Measurements from ENCODE around the gene MUCL3.

MUCL3 gene

DNA sequence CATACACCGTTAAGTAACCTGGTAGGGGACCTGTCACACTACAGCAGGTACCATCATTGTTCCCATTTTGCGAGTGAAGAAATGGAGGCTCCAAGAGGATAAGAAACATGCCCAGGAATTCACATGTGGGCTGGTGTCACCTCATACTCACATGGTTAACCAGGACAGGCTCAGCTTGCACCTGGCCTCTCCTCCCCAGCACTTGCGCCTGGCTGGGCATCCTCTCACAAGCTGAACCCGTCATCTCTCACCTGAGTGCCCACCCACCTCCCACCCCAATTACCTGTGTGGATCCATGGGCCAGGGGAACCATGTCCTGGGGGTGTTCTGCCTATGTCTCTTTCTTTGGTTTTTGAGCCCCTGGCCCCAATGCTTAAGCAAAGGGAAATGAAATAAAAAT is 10.3 kb upstream of the MUCL3 start:
- Histone ChIP-seq H3K4me3 (no peak overlapping the region), H3K27me3 (no peaks in the 10 kb centered on the region), H3K36me3 (peaks cover 7 to 21% (median 20%) of the 10 kb centered on the region in 3 donors), H3K27ac (no peak overlapping the region), H3K9me3 (peaks cover 0 to 9% (median 0%) of the 10 kb centered on the region in 3 donors), H3K4me1 (peaks cover 0 to 6% (median 0%) of the 10 kb centered on the region in 4 donors)
- intact Hi-C loops (cut with DNase I; ENCODE audit: low total_unique reads) = no loop called here
- no peak for DNase-seq
- TF ChIP-seq, protein P1, sequence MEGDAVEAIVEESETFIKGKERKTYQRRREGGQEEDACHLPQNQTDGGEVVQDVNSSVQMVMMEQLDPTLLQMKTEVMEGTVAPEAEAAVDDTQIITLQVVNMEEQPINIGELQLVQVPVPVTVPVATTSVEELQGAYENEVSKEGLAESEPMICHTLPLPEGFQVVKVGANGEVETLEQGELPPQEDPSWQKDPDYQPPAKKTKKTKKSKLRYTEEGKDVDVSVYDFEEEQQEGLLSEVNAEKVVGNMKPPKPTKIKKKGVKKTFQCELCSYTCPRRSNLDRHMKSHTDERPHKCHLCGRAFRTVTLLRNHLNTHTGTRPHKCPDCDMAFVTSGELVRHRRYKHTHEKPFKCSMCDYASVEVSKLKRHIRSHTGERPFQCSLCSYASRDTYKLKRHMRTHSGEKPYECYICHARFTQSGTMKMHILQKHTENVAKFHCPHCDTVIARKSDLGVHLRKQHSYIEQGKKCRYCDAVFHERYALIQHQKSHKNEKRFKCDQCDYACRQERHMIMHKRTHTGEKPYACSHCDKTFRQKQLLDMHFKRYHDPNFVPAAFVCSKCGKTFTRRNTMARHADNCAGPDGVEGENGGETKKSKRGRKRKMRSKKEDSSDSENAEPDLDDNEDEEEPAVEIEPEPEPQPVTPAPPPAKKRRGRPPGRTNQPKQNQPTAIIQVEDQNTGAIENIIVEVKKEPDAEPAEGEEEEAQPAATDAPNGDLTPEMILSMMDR (IDR thresholded peaks at IDR 0.05) = no peak

DNA sequence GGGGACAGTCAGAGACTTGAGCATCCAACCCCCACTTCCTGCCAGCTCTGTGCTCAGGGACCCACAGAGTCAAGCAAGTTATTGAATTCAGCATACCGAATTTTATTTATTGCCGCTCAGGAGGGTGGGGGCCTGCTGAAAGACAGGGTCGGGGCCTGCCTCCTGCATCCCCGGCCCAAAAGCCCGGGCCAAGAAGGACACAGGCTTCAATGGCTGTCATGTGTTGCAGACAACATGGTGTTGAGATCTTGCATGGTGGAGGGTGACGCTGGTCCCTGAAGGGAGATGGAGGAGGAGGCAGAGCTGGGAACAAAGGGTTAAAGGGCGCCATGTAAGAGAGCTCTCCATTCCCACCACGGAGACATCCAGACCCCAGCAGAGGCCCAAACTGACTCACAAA is 9.5 kb upstream of the MUCL3 start:
- H3K4me3 ChIP-seq = no peak overlapping the region
- H3K27ac ChIP-seq = no peak overlapping the region
- TF ChIP-seq, protein P1 (IDR thresholded peaks at IDR 0.05) = no peak
- intact Hi-C loops (cut with DNase I; ENCODE audit: low total_unique reads) = no loop called here
- H3K36me3 ChIP-seq = peaks cover 0 to 13% (median 13%) of the 10 kb centered on the region in 3 donors
- H3K9me3 ChIP-seq = peaks cover 0 to 9% (median 0%) of the 10 kb centered on the region in 3 donors
- H3K27me3 ChIP-seq = peaks cover 0 to 3% of the 10 kb centered on the region in 2 donors
- H3K4me1 ChIP-seq = peaks cover 0 to 6% (median 0%) of the 10 kb centered on the region in 4 donors
- DNase-seq = no peak

DNA sequence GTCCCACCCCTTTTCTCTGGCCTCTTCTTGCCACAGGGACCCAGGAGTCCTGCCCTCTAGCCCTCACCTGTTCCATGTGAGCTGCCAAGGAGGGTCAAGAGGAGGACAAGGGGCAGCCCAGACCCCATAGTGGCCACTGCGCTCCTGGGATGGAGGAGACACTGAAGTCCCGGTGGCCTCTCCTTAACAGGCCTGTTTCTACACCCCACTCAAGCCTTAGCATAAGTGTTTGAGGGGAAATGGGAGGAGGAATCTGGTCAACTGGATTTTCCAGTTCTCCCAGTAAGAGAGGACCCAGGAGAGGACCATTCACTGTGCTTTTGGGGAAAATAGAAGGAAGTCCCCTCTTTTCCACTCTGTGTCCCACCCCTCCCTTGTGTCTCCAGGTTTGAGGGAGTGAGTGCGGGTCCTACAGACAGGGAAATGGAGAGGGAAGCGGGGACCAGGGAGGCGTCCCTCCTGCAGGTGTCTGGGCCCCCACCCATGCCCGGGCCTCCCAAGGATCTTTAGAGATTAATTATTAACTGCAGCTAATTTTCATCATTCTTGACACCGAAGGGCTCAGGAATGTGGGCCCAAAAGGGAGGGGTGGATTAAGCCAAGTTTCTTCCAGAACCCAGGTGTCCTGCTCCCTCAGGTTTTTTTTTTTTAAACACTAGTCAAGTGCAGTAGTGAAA is 8.7 kb upstream of the MUCL3 start, which contains the start of gene SFTA2:
SFTA2 (minus strand) TSS at position 202 of the 677 bp plus-strand sequence; CDS start at position 128, 74 bp downstream.
- Histone ChIP-seq H3K36me3 (peaks cover 0 to 6% (median 6%) of the 10 kb centered on the region in 3 donors), H3K27me3 (peaks cover 0 to 6% of the 10 kb centered on the region in 2 donors), H3K4me1 (no peaks in the 10 kb centered on the region), H3K27ac (no peak within 1 kb of the TSS), H3K9me3 (peaks cover 0 to 9% (median 0%) of the 10 kb centered on the region in 3 donors), H3K4me3 (no peak within 1 kb of the TSS)
- DNase-seq = no peak
- intact Hi-C loops (cut with DNase I; ENCODE audit: low total_unique reads) = no loop called here
- TF ChIP-seq, protein P1 (IDR thresholded peaks at IDR 0.05) = no peak

DNA sequence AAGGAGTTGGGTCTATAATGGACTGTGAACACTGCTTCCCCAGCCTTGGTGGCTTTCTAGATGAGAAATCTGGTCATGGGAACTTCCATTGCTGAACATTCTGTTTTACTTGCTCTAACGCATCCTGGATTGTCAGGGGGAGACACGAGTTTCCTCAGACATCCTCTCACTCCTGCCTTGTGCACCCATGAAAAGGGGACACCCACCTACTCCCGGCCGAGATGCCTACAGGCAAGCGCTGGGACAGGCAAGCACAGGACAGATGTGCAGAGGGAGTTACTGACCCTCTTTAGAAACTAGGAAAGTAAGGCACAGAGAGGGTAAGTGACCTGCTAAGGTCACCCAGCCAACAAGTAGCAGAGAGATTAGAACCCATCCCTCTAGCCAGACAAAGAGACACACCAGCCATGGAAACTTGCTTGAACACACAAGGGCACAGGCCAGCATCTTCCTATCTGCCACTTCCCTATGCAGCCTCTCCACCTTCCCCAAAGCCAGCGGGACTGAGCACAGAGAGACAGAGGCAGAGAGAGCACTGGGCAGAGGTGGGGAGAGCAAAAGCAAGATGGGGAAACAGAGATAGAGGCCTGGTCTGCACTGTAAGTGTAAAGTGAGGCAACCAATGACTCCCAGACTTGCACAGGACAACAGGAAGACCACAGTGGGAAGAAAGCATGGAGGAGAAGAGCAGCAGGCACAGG is 8.0 kb upstream of the MUCL3 start:
- H3K9me3 ChIP-seq = peaks cover 0 to 9% (median 0%) of the 10 kb centered on the region in 3 donors
- intact Hi-C loops (cut with DNase I; ENCODE audit: low total_unique reads) = no loop called here
- H3K4me3 ChIP-seq = no peak overlapping the region
- TF ChIP-seq, protein P1 (IDR thresholded peaks at IDR 0.05) = no peak
- H3K4me1 ChIP-seq = no peaks in the 10 kb centered on the region
- H3K27ac ChIP-seq = no peak overlapping the region
- no peak for DNase-seq
- peaks cover 0 to 11% of the 10 kb centered on the region in 2 donors for H3K27me3 ChIP-seq
- peaks cover 0 to 6% (median 0%) of the 10 kb centered on the region in 3 donors for H3K36me3 ChIP-seq

DNA sequence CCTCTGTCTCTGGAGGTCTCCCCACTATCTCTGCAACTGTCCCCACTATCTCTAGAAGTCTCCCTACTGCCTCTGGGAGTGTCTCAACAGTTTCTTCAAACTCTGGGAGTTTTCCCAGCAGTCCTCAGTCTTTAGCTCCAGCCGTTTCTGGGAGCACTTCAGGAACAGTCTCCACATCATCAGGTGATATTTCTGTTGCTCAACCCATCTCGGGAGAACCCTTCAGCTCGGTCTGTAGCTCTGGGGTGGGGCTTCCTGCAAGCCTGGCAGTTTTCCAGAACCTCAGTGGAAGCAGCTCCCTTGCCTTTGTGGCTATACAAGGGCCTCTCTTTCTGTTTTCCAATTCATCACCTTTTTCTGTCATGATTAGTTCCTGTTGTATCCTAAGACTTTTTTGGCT is 5.8 kb upstream of the MUCL3 start:
- H3K27ac ChIP-seq = no peak overlapping the region
- H3K9me3 ChIP-seq = no peaks in the 10 kb centered on the region
- H3K4me3 ChIP-seq = no peak overlapping the region
- no peaks in the 10 kb centered on the region for H3K36me3 ChIP-seq
- DNase-seq = no peak
- intact Hi-C loops (cut with DNase I; ENCODE audit: low total_unique reads) = no loop called here
- TF ChIP-seq, protein P1 (IDR thresholded peaks at IDR 0.05) = no peak
- no peaks in the 10 kb centered on the region for H3K4me1 ChIP-seq
- peaks cover 0 to 27% of the 10 kb centered on the region in 2 donors for H3K27me3 ChIP-seq
